GOT3 (cell line): Measurements from ENCODE around the gene LRRC46.
A peak's percentile ranks its signal among the peaks of the same experiment; 100 is the strongest.

Experiments
- DNase-seq: peaks from one replicate; lab custom pipeline; 2025; ENCODE audit warnings: mixed read lengths; lab: John Stamatoyannopoulos, UW

LRRC46 gene

DNA sequence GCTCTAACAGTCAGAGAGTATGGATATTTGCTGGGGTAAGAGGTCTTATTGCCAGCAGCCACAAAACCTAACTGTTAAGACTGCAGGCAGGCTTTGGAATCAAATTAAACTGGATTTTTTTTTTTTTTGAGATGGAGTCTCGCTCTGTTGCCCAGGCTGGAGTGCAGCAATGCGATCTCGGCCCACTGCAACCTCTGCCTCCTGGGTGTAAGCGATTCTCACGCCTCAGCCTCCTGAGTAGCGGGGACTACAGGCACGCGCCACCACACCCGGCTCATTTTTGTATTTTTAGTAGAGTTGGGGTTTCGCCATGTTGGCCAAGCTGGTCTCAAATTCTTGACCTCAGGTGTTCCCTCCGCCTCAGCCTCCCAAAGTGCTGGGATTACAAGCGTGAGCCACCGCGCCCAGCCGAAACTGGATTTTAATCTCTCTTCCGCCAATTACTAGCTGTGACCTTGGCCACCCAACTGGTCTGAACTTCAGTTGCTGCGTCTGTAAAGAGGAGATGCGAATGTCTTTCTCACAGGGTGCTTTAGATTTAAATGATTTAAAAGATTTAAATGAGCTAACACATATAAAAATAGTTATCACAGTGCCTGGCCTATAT, 971 bp upstream of the LRRC46 start:
- no peak for DNase-seq

DNA sequence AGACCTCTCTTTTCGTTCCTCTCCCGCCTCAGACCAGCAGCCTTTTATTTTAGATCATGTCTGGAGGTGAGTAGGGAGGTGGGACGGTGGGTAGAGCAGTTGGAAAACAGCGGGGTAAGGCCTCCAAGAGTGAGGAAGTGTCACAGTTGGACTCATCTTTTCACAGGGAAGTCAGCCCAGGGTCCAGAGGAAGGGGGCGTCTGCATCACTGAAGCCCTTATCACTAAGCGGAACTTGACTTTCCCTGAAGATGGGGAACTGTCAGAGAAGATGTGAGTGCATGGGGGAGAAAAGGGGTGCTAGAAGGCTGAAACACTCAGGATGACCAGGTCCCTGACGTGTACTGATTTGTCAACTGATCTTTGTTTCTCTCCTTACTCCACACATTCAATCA, 461 bp downstream of the LRRC46 start:
- no peak for DNase-seq

DNA sequence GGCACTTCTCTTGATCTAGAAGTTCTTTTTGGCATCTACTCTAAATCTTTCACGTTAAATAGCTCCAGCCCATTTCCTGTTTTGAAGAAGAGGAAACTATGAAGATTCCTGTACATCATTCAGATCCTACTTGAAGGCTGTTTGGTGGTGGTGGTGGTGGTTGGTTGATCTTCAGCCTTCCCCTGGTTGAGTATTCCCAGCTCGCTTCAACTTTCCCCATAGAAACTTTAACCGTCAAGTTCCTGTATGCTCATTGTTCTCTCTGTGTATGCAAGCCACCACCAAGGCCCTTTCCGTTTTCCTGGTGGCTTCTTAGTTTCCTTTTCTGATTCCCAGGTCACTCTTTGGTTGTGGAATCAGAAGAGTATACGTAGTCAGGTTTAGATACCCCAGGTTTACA, 3.3 kb downstream of the LRRC46 start:
- DNase-seq, result no peak

GRCh38 chr17:47836601-47837000, 5.1 kb downstream of the LRRC46 start:
- DNase-seq, result no peak

GRCh38 chr17:47837401-47838039, 6.0 kb downstream of the LRRC46 start:
- DNase-seq, result no peak

DNA sequence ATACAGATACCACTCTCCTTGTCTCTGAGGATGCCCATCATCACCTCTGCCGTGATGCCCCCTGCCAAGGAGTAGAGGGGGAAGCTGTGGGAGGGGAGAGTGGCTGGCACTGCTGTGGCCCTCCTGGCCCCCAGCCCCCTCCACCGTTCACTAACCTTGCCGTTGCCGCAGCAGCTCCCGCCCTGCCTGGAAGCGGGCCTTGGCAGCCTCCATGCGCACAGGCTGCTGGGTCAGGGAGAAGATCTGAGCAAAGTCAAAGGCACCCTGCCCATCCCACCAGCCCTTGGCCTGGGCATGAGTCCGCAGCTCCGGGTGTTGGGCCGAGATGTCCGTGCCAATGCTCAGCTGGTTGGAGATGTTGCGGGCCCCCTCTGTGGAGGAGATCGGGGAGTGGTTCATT, 7.2 kb downstream of the LRRC46 start:
- no peak for DNase-seq

- DNase-seq, result no peak
These were observed 7.6 kb downstream of the LRRC46 start for GRCh38 chr17:47839071-47839470.

DNA sequence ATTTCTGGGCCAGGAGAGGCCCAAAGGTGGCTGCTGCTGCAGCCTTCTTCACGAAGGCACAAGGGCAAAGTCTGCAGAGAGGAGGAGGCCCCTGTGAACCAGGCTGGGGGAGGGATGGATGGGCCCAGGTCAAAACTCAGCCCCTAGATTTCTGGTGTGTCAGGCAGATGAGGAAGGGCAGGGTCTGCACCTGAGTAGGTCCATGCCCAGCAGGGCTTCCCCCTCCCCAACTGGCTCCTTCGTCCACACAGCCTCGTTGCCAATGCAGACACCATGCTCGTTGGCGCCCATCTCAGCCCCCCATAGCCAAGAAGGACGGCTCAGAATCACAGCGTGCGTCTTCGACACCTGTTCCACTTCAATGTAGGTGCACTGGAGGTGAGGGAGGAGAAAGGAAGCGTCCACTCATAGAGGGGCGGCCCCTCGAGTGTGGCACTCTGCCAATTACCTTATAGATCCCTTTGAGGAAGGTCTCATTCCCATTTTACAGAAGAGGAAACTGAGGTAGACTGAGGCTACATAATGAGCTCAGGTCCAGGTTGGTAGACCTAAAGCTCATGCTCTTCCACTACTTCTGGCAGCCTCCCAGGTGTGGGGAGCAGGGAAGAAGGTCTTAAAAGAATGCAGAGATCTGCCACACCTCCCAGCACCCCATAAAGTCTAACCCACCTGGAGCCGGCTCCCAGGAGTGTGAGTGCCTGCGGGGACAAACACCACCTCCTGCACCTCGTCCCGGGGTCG, 8.7 kb downstream of the LRRC46 start:
- no peak for DNase-seq

- peak; percentile 85 for DNase-seq
These were observed 9.4 kb downstream of the LRRC46 start, which contains the start of gene SCRN2 for GRCh38 chr17:47840742-47841487. Gene SCRN2, minus strand, starts transcription at chr17:47841273. Its CDS starts 430 bp downstream, at chr17:47840843.

DNA sequence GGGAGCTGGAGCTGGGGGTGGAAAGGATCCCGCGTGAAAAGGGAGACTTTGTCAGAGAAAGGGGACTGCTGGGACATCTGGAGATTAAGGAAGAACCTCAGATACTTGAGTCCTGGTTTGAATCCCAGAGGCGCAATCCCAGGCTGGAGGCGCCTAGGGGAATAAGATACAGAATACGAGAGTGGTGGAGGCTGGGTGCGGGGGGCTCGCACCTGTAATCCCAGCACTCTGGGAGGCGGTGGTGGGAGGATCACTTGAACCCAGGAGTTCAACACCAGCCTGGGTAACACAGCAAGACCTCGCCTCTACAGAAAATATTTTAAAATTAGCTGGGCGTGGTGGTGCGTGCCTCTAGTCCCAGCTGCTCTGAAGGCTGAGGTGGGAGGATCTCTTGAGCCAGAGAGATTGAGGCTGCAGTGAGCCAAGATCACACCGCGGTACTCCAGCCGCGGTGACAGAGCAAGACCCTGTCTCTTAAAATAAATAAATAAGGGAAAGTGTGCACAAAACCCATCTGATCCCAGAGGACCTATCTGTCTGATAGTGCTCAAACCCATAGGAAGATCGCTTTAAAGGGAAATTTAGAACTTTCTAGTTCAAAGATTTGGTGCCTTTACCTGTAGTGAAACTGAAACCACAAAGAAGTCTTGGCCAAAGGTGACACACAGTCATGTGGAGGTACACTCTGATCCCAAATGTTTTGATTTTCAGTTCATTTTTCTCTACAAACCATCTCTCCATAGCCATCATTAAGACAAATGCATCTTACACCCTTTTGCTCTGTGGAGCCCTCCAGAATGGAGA, 10.2 kb downstream of the LRRC46 start:
- no peak for DNase-seq

DNA sequence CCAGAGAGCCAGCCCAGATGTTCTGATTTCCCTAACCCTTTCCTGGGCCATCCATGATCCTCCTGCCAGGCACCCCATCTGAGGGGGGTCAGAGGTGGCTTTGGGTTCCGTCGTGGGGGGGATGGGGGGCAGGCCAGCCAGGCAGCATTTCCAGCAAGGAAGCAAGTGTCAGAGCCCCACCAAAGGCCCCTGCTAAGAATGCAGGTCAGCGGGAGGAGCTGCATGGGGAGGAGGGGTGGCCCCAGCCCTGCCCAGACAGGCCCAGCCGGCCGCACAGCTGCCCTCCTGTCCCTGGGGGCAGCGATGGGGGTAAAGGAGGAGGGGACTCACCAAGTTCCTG, 11.9 kb downstream of the LRRC46 start:
- DNase-seq, result no peak

- no peak for DNase-seq
These were observed 12.8 kb downstream of the LRRC46 start for GRCh38 chr17:47844227-47844626.

DNA sequence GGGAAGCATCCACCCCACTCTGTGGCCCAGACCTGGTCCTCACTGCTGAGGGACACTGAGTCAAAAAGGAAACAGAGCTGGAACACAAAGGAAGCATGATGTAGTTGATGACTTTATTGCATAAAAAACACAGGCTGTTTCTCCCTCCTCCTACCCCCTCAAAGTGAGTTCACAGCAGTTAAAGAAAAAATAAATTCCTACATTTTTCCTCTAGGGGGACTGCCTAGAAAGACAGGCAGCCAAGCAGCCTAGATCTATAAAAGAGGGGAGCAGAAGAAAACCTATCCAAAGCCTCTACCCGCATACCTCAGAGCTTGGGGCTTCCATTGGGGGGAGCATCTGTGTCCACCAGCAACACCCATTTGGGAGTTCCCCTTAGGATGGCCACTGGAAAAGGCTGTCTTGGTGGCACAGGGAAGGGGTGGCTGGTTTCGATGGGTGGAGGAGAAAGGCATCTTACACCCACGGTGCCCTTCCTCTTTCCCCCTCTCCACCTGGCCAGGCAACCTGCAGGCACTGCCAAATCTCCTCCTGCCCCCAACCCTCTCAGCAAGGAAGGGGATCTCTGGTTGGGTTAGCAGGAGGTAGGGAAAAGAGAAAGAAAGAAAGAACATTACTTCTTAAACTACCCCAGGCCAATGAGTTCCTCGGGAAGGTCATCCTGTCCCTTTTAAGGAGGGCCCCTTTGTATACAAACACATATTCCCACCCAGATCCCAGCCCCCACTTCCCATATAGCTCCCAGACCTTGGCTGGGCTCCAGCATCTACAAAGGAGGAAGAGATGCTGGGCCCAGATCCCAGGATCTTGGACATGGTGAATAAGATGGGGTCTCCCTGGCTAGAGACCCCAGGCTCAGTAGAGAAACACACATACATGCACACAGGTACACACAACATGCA, 13.6 kb downstream of the LRRC46 start:
- no peak for DNase-seq

DNA sequence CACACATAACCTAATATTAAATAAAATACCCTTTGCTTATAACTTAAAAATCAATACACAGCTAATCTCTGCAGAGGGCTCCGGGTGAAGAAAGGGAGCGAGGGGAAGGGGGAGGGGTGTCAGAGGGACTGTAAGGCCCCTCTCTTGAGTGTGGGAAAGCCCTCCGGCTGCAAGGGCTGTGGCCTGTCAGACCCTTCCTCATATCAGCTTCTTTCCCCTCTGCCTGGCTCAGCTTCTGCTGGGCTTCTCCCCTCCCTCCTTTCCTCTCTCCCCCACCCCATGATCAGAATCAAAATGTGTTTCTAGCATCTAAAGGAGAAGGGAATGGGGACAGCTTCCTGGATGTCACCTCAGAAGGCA, 14.2 kb downstream of the LRRC46 start:
- no peak for DNase-seq

DNA sequence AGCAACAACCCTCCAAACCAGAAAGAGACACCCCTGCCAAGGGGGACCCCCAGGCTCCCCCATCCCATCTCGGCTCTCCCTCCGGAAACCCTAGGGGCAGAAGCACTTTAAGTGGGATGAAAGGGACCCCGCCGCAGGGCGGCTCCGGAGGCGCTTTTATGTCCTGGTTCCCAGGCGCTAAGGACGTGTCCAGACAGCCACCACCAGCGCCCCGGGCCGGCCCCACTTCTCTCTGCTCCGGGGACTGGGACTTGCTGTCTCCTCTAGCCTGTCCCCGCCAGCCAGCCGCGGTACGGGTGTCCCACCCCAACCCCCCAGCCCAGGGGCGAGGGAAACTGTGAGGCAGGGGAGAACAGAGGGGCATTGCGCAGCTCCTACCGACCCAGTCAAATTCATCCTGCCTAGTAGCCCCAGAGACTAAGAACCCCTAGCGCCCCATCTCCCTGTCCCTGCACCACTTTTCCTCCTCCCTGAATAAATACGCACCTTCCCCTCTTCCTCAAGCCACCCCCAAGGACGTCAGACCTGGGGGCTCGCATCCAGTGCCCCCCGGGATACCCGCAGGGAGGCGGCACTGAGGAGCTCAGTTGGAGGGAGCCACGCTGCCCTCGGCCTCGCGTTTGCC, 15.4 kb downstream of the LRRC46 start:
- DNase-seq, result no peak

DNA sequence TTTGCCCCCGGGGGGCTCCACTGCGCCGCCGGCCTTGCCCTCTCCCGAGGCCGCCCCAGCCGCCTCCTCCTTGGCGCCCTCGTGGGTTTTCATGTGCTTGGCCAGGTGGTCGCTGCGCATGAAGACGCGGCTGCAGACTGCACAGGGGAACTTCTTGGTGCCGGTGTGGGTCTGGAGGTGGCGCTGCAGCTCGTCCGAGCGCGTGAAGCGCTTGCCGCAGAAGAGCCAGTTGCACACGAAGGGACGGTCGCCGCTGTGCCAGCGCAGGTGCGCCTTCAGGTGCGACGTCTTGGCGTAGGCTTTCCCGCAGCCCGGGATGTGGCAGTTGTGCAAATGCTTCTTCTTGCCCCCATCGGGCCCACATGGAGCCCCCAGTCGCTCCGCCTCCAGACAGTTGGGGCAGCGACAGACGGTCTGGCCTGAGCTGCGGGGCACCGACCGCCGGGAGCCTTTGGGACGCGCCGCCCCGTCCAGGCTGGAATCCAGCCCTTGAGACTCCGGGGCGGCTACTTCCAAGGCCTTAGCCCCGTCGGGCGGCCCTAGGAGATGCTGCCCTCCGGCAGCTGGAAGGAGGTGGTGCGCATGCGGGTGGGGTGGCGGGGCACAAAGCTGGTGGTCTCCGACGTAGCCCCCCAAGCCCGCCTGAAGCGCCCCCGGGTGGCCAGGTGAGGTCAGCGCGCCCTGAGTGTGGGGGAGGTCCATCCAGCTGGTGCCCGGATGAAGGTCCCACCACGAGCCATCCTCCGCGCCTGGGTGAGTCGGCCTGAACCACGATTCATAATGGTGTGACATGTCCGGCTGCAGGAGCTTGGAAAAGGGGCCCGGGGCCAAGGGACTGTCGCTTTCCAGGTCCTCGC, 16.1 kb downstream of the LRRC46 start:
- no peak for DNase-seq

GRCh38 chr17:47848198-47848513, 16.7 kb downstream of the LRRC46 start:
- DNase-seq, result no peak

- no peak for DNase-seq
These were observed 18.9 kb downstream of the LRRC46 start for GRCh38 chr17:47850373-47850691.

- DNase-seq, result no peak
These were observed 19.5 kb downstream of the LRRC46 start, which contains the start of gene SP6 for GRCh38 chr17:47850692-47851573. Gene SP6, minus strand, starts transcription at chr17:47851163. Its CDS starts 2,734 bp downstream, at chr17:47848429.
